ENCODE measurements around the gene SVIL. TPM values are rescaled to one million over a fixed set of nuclear protein-coding genes. Genes with fewer than 3 reads are reported as not detected.
"Not testable (repeated sequence)": the region's sequence is repeated elsewhere in the genome, so short reads cannot be mapped to it uniquely, and the experiment has no call there.

Gene SVIL
- total RNA-seq, 1 experiment from 2014 or later, result 10.8 TPM

- DNase-seq (ENCODE audit: extremely low read depth, low read depth), result not testable (repeated sequence)
These were observed 52.0 kb downstream of the SVIL start for GRCh38 chr10:29582769-29583168.

GRCh38 chr10:29579455-29579970 lies 55.3 kb downstream of the SVIL start:
- no peak for DNase-seq (ENCODE audit: extremely low read depth, low read depth)

GRCh38 chr10:29578457-29578856 lies 56.3 kb downstream of the SVIL start:
- no peak for DNase-seq (ENCODE audit: extremely low read depth, low read depth)

- DNase-seq (ENCODE audit: extremely low read depth, low read depth), result no peak
These were observed 58.1 kb downstream of the SVIL start for GRCh38 chr10:29576681-29577080.

DNA sequence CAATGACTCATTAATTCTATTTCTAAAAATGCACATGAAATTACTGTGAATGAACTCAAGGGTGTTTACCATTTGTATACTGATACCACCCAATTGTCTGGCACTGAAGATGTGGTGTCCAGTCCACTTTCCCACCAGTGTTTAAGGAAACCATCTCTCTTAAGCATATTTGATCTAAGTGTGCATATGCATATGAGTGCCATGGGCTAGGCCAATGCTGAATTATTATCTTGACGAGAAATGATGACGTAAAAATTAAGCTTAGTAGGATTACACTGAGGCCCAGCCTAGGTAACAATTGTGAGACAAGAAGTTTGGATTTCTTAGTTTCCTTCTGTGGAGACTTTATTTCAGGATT lies 59.7 kb downstream of the SVIL start:
- DNase-seq (ENCODE audit: extremely low read depth, low read depth), result no peak

GRCh38 chr10:29574212-29575097 lies 60.3 kb downstream of the SVIL start:
- DNase-seq (ENCODE audit: extremely low read depth, low read depth), result not testable (repeated sequence)

DNA sequence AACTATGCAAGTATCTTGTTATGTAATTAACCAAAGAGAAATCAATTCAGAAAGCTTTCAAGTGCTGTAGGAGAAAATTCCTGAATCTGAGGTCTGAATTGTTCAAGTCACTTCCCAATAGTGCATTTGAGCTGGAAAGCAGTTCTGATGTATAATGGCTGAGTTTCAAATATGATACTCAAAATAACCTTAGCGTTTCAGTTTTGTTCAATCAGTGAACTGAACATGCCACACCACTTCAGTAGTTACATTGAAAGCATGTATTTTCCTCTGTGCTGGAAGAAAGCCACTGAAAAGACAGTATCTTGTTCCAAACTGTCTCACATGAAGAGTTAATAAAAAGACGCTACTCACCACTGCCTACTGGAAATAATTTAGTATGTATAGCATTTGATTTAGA lies 64.5 kb downstream of the SVIL start:
- not testable (repeated sequence) for DNase-seq (ENCODE audit: extremely low read depth, low read depth)

GRCh38 chr10:29569795-29570194 lies 65.0 kb downstream of the SVIL start:
- DNase-seq (ENCODE audit: extremely low read depth, low read depth), result no peak

DNA sequence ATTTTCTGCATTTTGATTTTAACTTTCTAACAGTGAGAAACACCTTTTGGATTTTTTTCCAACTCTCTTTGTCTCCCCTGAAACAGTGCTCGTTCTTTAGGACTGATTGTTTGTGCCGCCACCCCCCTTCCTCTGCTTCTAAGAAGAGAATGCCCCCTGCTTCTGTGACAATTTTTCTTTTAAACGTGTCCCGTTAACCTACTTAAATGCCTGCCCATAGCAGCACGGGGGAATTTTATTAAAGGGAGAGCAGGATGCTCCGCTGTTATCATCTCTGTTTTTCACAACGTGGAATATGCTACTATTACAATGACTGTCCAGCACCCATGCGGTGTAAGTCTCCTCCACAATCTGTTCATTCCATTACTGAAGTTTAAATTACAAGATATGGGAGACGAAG lies 67.8 kb downstream of the SVIL start:
- no peak for DNase-seq (ENCODE audit: extremely low read depth, low read depth)

GRCh38 chr10:29566209-29566608 lies 68.6 kb downstream of the SVIL start:
- DNase-seq (ENCODE audit: extremely low read depth, low read depth), result not testable (repeated sequence)

DNA sequence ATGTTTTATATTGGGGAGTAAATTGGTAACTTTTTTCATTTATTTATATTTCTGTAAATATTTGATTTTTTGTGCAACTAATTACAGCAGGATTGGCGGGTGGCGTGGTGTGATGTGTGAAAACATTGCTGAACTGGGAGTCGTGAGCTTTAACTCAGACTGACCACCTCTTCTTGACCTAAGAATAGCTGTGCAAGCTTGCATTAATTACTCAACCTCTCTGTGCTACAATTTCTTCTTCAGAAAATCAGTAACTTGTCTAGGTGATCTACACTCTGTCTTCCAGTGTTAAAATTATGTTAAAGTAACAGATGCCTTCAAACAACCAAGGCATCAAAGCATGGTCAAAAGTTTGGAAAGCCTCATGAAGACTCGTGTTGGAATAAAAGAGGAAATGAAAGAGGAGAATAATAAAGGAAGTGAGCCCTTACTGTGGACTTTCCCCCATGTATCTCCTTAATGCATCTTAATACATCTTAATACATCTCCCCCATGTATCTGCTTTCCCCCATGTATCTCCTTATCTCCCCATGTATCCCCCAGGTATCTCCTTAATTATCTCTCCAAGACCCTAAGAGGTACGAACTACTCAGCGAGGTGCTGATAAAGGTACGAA lies 71.2 kb downstream of the SVIL start:
- no peak for DNase-seq (ENCODE audit: extremely low read depth, low read depth)

DNA sequence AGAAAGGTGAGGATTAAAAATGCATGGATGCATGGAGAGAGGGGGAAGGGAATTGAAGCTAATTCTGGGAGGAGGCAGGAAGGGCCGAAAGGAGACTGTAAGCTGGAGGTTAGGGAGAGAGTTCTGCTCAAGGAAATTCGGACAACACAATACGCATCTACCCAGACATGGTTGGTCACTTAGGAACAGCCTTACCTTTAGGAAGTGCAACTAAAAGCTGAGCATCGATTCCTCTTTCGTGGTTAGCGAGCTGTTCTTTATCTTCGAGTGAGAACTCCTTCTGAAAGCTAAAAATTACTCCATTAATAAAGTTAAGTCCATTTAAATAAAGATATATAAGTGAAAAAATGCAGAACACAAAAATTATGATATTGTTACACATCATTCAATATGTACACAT lies 71.8 kb downstream of the SVIL start:
- not testable (repeated sequence) for DNase-seq (ENCODE audit: extremely low read depth, low read depth)

DNA sequence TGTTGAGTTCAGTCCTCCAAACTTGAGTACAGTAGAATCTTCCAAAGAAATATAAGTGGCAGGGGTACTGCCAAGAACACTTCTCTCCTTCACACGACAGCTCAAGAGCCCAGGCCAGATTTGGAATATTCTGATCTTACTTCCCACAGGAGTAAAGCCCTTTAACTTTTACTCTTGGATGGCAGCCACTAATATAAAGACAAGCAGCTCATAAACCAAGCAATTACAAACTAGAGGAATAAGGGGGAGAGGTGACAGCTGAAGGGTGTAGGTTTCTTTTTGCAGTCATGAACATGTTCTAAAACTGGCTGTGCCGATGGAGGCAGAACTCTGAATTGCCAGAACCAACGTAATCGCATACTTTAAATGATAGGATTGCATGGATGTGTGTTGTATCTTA lies 74.8 kb downstream of the SVIL start:
- DNase-seq (ENCODE audit: extremely low read depth, low read depth), result no peak

- no peak for DNase-seq (ENCODE audit: extremely low read depth, low read depth)
These were observed 77.1 kb downstream of the SVIL start for GRCh38 chr10:29557665-29558064.

GRCh38 chr10:29555746-29556481 lies 78.9 kb downstream of the SVIL start:
- DNase-seq (ENCODE audit: extremely low read depth, low read depth), result no peak

DNA sequence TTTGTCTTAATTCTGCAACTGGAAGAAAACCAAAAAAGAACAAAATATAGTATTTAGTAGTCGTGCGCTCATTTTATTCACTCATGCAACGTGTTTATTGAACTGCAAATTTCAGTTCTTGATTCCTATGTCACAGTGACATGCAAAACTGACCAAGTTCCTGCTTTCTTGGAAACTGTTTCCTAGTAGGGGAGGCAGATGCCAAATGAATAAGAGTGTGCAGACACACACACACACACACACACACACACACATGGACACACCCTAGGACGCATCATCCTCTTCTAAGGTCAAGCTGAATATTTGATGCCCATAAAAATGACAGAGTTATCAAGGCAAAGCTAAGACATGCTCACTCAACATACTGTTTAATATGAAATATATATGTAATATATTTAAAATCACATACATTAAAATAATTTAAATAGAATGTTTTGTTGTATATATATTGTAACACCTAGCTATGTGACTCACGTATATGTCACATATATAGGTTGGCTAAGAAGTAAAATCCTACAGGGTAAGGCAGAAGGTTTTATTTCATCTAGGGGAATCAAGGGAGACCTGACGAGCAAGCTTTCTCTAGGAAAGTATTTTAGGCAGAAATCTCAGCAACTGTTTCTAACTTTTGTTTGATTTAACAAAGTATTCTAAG lies 79.6 kb downstream of the SVIL start:
- no peak for DNase-seq (ENCODE audit: extremely low read depth, low read depth)

- DNase-seq (ENCODE audit: extremely low read depth, low read depth), result no peak
These were observed 80.1 kb downstream of the SVIL start for GRCh38 chr10:29554660-29555059.

DNA sequence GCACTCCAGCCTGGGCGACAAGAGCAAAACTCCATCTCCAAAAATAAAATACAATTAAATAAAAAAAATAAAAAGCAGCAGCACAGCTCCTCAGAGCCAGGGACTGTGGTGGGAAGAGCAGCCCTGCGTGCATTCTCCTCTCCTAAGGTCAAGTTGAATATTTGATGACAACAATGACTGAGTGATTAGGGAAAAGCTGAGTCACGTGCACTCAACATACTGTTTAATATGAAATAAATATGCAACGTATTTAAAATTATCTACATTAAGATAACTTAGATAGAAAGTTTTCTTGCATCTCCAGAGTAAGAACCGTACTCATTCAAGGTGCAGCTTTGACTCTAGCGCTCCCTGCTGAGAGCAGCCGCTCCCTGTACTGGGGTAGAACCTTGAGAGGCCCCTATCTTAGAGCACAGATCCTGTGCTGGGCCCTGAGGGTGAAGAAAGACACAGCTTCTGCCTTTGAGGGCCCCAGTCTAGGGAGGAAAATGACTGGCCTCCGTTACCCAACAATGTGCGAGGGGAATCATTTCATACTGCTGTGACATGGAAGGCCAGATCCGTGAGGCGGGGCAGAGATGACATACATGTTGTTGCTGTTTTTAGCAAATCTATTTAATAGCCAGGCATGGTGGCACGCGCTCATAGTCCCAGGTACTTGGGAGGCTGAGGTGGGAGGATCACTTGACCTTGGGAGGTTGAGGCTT lies 81.1 kb downstream of the SVIL start:
- DNase-seq (ENCODE audit: extremely low read depth, low read depth), result no peak

- not testable (repeated sequence) for DNase-seq (ENCODE audit: extremely low read depth, low read depth)
These were observed 81.7 kb downstream of the SVIL start for GRCh38 chr10:29553116-29553515.

- not testable (repeated sequence) for DNase-seq (ENCODE audit: extremely low read depth, low read depth)
These were observed 85.3 kb downstream of the SVIL start for GRCh38 chr10:29549493-29549892.

Data from NCI-H460 (cell line).